Epithelial cell of proximal tubule (primary cell): Measurements from ENCODE around the gene FAM120B. TPM values are rescaled to one million over a fixed set of nuclear protein-coding genes. Genes with fewer than 3 reads are reported as not detected.
"Not testable (repeated sequence)": the region's sequence is repeated elsewhere in the genome, so short reads cannot be mapped to it uniquely, and the experiment has no call there.

Source experiments
- DNase-seq: peaks from one replicate; pipeline ENCODE4 v3.0.0-alpha.2; 2011; ENCODE audit warnings: low read depth
- H3K4me3 ChIP-seq: 2 replicates; pipeline ENCODE4 v1.5.1; 2011; ENCODE audit warnings: low read depth, mild to moderate bottlenecking, low read length
- total RNA-seq: library from RNA; depleted of rRNA; stranded (reverse); fragments of >200 nt; gene quantifications from 2 replicates; pipeline ENCODE4 v1.2.3, GENCODE V29; 2015
- TF ChIP-seq, protein P1 (sequence below): conservative IDR thresholded peaks from 2 replicates; pipeline ENCODE4 v1.5.1; 2012; ENCODE audit warnings: low read depth, mild to moderate bottlenecking, low read length

The FAM120B gene
- total RNA-seq, 1 donor from 2014 or later: 5.0 TPM

GRCh38 chr6:170347091-170347490 lies 40.5 kb downstream of the FAM120B start:
- H3K4me3 ChIP-seq: no peak overlapping the region
- TF ChIP-seq, protein P1, sequence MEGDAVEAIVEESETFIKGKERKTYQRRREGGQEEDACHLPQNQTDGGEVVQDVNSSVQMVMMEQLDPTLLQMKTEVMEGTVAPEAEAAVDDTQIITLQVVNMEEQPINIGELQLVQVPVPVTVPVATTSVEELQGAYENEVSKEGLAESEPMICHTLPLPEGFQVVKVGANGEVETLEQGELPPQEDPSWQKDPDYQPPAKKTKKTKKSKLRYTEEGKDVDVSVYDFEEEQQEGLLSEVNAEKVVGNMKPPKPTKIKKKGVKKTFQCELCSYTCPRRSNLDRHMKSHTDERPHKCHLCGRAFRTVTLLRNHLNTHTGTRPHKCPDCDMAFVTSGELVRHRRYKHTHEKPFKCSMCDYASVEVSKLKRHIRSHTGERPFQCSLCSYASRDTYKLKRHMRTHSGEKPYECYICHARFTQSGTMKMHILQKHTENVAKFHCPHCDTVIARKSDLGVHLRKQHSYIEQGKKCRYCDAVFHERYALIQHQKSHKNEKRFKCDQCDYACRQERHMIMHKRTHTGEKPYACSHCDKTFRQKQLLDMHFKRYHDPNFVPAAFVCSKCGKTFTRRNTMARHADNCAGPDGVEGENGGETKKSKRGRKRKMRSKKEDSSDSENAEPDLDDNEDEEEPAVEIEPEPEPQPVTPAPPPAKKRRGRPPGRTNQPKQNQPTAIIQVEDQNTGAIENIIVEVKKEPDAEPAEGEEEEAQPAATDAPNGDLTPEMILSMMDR: no peak
- DNase-seq: no peak

DNA sequence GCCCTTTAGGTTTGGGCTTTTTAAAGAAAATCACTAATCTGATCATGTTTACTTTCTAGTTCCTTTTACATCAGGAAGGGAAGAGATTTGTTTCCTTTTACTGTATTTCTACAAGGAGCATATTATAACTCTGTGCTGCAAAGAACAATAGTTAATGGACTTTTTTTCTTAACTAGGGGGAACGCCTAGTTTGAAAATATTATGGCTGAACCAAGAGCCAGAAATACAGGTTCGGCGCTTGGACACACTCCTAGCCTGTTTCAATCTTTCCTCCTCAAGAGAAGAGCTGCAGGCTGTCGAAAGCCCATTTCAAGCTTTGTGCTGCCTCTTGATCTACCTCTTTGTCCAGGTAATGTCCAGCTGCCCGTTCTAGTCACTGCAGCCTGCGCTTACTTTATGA lies 41.4 kb downstream of the FAM120B start:
- TF ChIP-seq, protein P1: no peak
- no peak for DNase-seq
- H3K4me3 ChIP-seq: no peak overlapping the region

GRCh38 chr6:170351456-170351855 lies 44.9 kb downstream of the FAM120B start:
- H3K4me3 ChIP-seq, DNase-seq: not testable (repeated sequence)

GRCh38 chr6:170355190-170355589 lies 48.6 kb downstream of the FAM120B start:
- not testable (repeated sequence) for DNase-seq, H3K4me3 ChIP-seq

- H3K4me3 ChIP-seq: no peak overlapping the region
- DNase-seq: no peak
- TF ChIP-seq, protein P1: no peak
These were observed 49.1 kb downstream of the FAM120B start for GRCh38 chr6:170355661-170356060.

DNA sequence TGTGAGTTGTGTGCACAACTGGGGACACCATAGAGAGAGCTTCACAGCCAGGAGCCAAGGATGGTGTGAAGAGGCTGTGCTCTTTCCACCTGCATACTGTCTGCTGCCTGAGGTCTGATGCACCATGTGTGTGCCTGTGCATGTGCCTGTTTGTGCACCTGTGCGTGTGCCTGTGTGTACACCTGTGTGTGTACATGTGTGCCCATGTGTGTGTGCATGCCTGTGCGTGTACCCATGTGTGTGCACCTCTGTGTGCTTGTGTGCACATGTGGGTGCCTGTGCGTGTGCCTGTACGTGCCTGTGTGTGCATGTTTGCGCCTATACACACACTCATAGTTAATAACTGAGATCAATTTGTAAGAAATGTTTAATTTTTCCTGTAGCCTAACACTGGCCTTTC lies 51.3 kb downstream of the FAM120B start:
- H3K4me3 ChIP-seq: no peak overlapping the region
- TF ChIP-seq, protein P1: no peak
- DNase-seq: no peak

GRCh38 chr6:170358496-170358895 lies 51.9 kb downstream of the FAM120B start:
- TF ChIP-seq, protein P1: no peak
- no peak for DNase-seq
- no peak overlapping the region for H3K4me3 ChIP-seq

DNA sequence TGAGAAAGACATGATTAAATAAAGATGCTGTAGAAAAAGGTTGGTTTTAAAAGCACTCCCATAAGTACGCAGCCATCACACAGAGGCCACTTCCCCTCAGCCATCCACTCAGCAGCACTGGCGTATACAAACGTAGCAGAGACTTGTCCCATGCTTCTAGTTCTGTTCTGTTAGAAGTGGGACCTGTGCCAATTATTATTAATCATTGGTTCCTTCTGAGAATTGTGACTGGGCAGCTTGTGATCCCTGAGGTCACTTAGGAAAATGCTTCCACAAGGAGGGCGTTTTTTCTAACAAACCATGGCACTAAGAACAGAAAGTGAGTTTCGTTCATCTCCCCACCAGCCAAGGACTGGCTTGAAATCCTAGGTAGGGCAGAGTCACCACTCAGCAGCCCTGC lies 53.9 kb downstream of the FAM120B start:
- DNase-seq: no peak
- no peak overlapping the region for H3K4me3 ChIP-seq
- TF ChIP-seq, protein P1: no peak
